NB4 (cell line): ENCODE results near the gene MAP3K5.

Source experiments
- POLR2A ChIP-seq: IDR thresholded peaks from 2 replicates; pipeline ENCODE4 v1.6.1; 2011; ENCODE audit warnings: mild to moderate bottlenecking; ENCODE audit not compliant: insufficient read length; ENCODE audit errors: extremely low read depth
- TF ChIP-seq, protein P1 (sequence below): IDR thresholded peaks from one replicate; pipeline ENCODE4 v1.5.1; 2012; ENCODE audit warnings: low read depth, low read length

DNA sequence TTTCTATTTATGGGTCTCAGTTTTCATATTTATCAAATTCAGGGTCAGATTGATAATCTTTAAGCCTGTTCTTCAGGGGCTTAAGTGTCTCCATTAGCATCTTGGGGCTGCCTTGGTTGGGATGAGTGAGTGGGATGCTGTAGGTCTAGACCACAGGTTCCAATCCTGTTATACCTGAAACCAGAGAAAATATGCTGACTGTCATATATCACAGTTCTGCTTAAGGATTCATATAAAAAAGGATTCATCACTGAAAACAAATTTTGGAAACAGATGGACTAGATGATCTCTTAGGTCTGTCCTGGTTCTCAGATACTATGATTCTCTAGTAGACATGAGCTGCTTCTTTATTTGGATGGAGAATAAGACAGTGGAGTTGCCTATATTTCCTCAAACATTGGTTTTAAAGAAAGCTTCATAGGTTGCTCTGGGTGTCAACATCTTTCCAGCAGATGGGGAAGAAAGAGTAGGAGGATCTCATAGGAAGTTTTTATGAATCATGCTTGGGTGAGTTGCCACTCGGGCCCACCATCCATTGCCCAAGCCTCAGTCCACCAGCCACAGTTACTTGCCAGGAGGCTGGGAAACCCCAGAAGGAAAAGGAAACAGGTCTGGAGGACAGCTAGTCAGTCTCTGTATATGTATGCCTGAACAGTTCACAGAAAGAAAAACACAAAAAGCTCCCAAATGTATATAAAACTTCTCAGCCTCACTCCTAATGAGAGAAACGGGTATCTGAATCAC lies 199.2 kb downstream of the MAP3K5 start:
- TF ChIP-seq, protein P1, sequence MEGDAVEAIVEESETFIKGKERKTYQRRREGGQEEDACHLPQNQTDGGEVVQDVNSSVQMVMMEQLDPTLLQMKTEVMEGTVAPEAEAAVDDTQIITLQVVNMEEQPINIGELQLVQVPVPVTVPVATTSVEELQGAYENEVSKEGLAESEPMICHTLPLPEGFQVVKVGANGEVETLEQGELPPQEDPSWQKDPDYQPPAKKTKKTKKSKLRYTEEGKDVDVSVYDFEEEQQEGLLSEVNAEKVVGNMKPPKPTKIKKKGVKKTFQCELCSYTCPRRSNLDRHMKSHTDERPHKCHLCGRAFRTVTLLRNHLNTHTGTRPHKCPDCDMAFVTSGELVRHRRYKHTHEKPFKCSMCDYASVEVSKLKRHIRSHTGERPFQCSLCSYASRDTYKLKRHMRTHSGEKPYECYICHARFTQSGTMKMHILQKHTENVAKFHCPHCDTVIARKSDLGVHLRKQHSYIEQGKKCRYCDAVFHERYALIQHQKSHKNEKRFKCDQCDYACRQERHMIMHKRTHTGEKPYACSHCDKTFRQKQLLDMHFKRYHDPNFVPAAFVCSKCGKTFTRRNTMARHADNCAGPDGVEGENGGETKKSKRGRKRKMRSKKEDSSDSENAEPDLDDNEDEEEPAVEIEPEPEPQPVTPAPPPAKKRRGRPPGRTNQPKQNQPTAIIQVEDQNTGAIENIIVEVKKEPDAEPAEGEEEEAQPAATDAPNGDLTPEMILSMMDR, result no peak
- no peak for TF ChIP-seq POLR2A
